HL-60 (cell line): Measurements from ENCODE around the gene TMEM19.

Source experiments
- DNase-seq, 2 experiments: peaks; one replicate each; pipeline ENCODE4 v3.0.0-alpha.2; 2010 to 2020; ENCODE audit warnings: low read depth in 1 of 2, low spot score in 1 of 2
- H3K27ac ChIP-seq: fragments of 250-450 bp; sonication (Bioruptor Pico); replicated peaks from 2 replicates; pipeline ENCODE4 v1.5.1; 2020; ENCODE audit warnings: mild to moderate bottlenecking, moderate library complexity
- H3K27me3 ChIP-seq: fragments of 250-450 bp; sonication (Bioruptor Pico); 2 replicates; pipeline ENCODE4 v1.5.1; 2021; ENCODE audit warnings: mild to moderate bottlenecking, moderate library complexity; ENCODE audit not compliant: insufficient read depth, poor library complexity, severe bottlenecking
- H3K4me3 ChIP-seq: replicated peaks from 2 replicates; pipeline ENCODE4 v1.5.1; 2011; ENCODE audit warnings: mild to moderate bottlenecking, control low read depth, low read length; ENCODE audit not compliant: insufficient read depth
- GABPA ChIP-seq: IDR thresholded peaks from 2 replicates; pipeline ENCODE4 v1.6.1; 2012; ENCODE audit warnings: low read depth
- POLR2AphosphoS5 ChIP-seq: IDR thresholded peaks from 2 replicates; pipeline ENCODE4 v1.6.1; 2012; ENCODE audit warnings: low read depth
- SPI1 ChIP-seq: IDR thresholded peaks from 2 replicates; pipeline ENCODE4 v1.6.1; 2012; ENCODE audit warnings: low read depth, mild to moderate bottlenecking, borderline replicate concordance
- TF ChIP-seq, protein P1 (sequence below): IDR thresholded peaks from one replicate; pipeline ENCODE4 v1.5.1; 2011; ENCODE audit warnings: low read length, control low read depth, inconsistent platforms; ENCODE audit not compliant: insufficient read depth
- TF ChIP-seq, protein P2 (sequence below): IDR thresholded peaks from 2 replicates; pipeline ENCODE4 v1.6.1; 2012; ENCODE audit warnings: low read depth; ENCODE audit not compliant: insufficient replicate concordance

The TMEM19 gene

DNA sequence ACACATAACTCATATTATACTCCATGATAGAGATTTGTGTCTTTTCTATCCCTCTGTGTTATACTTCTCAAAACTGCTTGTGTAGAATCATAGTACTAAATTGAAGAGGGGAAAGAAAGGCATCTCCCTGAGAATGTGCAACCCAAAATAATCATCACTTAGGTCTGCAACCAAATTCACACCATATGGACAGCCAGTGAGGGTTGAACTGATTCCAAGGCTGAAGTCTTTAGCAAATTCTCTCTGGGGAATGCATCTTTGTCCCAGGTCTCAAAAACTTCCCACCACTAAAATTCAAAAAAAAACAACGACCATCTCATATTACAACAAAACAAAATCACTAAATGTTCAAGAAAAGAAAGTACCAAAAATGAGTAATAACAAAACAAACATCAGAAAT lies 33.2 kb upstream of the TMEM19 start:
- Histone ChIP-seq H3K27me3 (no peaks in the 10 kb centered on the region), H3K27ac (no peak overlapping the region), H3K4me3 (no peak overlapping the region)
- no peak for TF ChIP-seq SPI1
- TF ChIP-seq, protein P1, sequence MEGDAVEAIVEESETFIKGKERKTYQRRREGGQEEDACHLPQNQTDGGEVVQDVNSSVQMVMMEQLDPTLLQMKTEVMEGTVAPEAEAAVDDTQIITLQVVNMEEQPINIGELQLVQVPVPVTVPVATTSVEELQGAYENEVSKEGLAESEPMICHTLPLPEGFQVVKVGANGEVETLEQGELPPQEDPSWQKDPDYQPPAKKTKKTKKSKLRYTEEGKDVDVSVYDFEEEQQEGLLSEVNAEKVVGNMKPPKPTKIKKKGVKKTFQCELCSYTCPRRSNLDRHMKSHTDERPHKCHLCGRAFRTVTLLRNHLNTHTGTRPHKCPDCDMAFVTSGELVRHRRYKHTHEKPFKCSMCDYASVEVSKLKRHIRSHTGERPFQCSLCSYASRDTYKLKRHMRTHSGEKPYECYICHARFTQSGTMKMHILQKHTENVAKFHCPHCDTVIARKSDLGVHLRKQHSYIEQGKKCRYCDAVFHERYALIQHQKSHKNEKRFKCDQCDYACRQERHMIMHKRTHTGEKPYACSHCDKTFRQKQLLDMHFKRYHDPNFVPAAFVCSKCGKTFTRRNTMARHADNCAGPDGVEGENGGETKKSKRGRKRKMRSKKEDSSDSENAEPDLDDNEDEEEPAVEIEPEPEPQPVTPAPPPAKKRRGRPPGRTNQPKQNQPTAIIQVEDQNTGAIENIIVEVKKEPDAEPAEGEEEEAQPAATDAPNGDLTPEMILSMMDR = no peak
- TF ChIP-seq GABPA = no peak
- TF ChIP-seq POLR2AphosphoS5 = no peak
- TF ChIP-seq, protein P2, sequence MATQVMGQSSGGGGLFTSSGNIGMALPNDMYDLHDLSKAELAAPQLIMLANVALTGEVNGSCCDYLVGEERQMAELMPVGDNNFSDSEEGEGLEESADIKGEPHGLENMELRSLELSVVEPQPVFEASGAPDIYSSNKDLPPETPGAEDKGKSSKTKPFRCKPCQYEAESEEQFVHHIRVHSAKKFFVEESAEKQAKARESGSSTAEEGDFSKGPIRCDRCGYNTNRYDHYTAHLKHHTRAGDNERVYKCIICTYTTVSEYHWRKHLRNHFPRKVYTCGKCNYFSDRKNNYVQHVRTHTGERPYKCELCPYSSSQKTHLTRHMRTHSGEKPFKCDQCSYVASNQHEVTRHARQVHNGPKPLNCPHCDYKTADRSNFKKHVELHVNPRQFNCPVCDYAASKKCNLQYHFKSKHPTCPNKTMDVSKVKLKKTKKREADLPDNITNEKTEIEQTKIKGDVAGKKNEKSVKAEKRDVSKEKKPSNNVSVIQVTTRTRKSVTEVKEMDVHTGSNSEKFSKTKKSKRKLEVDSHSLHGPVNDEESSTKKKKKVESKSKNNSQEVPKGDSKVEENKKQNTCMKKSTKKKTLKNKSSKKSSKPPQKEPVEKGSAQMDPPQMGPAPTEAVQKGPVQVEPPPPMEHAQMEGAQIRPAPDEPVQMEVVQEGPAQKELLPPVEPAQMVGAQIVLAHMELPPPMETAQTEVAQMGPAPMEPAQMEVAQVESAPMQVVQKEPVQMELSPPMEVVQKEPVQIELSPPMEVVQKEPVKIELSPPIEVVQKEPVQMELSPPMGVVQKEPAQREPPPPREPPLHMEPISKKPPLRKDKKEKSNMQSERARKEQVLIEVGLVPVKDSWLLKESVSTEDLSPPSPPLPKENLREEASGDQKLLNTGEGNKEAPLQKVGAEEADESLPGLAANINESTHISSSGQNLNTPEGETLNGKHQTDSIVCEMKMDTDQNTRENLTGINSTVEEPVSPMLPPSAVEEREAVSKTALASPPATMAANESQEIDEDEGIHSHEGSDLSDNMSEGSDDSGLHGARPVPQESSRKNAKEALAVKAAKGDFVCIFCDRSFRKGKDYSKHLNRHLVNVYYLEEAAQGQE = no peak
- no peak for DNase-seq

DNA sequence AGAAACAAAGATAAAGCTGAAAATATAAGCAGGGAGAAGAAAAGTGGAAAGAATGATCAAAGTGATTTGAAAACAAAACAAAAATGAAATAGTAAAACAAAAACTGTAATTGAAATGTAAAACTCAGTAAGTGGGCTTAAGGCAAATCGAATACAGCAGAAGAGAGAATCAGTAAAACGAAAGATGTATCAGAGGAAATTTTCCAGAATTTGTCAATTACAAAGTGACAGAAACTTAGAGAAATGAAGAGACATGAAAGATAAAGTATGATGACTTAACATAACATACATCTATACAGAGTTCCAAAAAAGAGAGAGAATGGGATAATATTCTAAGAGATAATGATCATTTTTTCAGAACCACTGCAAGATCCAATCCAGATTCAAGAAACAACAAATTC lies 32.7 kb upstream of the TMEM19 start:
- Histone ChIP-seq H3K4me3 (no peak overlapping the region), H3K27me3 (no peaks in the 10 kb centered on the region), H3K27ac (no peak overlapping the region)
- no peak for TF ChIP-seq POLR2AphosphoS5
- TF ChIP-seq, protein P1 = no peak
- TF ChIP-seq SPI1 = no peak
- no peak for DNase-seq

DNA sequence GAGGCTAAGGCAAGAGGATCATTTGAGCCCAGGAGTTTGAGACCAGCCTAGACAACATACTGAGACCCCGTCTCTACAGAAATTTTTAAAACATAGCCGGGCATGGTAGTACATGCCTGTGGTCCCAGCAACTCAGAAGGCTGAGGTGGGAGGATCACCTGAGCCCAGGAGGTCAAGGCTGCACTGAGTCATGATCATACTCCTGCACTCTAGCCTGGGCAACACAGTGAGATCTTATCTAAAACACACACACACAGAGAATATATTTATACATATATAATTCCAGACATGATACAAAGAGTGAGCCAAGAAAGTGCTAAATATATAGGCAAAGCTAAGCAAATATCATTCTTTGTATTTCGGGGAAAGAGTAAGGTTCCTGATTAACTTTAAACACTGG lies 31.7 kb upstream of the TMEM19 start:
- Histone ChIP-seq H3K4me3 (no peak overlapping the region), H3K27me3 (no peaks in the 10 kb centered on the region), H3K27ac (no peak overlapping the region)
- TF ChIP-seq, protein P2 = no peak
- TF ChIP-seq SPI1 (no peak), POLR2AphosphoS5 (no peak), GABPA (no peak)
- TF ChIP-seq, protein P1 = no peak
- DNase-seq = no peak

DNA sequence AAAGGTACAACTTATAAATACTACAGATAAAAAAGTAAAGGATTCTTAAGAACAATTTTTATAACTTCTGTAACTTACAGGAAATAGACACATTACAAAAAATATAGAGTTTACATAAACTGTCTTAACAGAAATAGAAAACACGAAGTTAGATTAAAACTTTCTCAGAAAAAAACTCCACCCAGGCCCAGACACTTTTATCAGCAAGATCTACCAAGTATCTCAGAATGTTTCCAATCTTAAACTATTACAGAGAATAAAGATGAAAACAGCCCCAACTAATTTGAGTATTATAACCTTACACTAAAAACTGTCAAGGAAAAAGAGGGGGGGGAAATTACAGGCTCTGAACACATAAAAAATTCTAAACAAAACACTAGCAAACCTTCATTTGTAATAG lies 30.4 kb upstream of the TMEM19 start:
- Histone ChIP-seq H3K27ac (no peak overlapping the region), H3K27me3 (no peaks in the 10 kb centered on the region), H3K4me3 (no peak overlapping the region)
- no peak for TF ChIP-seq SPI1
- TF ChIP-seq GABPA = no peak
- TF ChIP-seq, protein P1 = no peak
- TF ChIP-seq, protein P2 = no peak
- TF ChIP-seq POLR2AphosphoS5 = no peak
- DNase-seq = no peak
